ENCODE data around the gene SIK2. TPM values are rescaled to one million over a fixed set of nuclear protein-coding genes. Genes with fewer than 3 reads are reported as not detected.

SIK2 gene
- total and polyA plus RNA-seq, 2 donors from 2014 or later: 6.4 to 40.1 TPM

DNA sequence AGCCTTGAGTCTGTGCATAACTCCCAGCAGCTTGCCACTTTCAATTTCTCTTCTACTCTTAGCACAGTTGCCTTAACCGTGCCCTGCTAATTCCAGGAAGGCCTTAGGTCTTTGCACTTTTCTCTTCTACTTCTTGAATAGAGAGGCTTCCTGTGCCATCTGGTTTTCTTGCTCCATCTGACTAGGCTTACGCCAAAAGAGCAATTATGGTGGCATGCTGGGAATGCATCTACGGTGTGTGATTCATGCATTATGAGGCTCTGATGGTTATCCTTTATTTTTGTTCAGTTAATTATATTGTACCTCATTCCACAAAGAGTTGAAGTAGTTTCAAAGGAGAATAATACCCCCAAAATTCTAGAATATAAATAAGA, 29.4 kb downstream of the SIK2 start:
- FAIRE-seq: no peak
- Histone ChIP-seq H3K36me3 (ENCODE audit: control insufficient read depth in 2 of 3, insufficient read depth in 3 of 3, low read length in 3 of 3) (peaks cover 0 to 3% (median 0%) of the 10 kb centered on the region in 3 donors), H3K4me1 (ENCODE audit: control insufficient read depth in 2 of 3, insufficient read depth in 2 of 3, low read depth in 1 of 3, low read length in 3 of 3) (peaks cover 0 to 27% (median 12%) of the 10 kb centered on the region in 3 donors), H3K27me3 (ENCODE audit: control insufficient read depth, insufficient read depth, low read length) (no peaks in the 10 kb centered on the region), H3K27ac (ENCODE audit: low read depth in 2 of 2, low read length in 2 of 2) (no peak overlapping the region), H3K9ac (ENCODE audit: low read length in 3 of 3) (no peak overlapping the region), H3K9me3 (ENCODE audit: control insufficient read depth in 2 of 3, insufficient read depth in 1 of 3, low read length in 3 of 3) (no peaks in the 10 kb centered on the region), H3K4me3 (ENCODE audit: low read length in 3 of 3) (no peak overlapping the region)
- DNase-seq: no peak
- intact Hi-C loops (cut with DNase I): no loop called here
- TF ChIP-seq, protein P1, sequence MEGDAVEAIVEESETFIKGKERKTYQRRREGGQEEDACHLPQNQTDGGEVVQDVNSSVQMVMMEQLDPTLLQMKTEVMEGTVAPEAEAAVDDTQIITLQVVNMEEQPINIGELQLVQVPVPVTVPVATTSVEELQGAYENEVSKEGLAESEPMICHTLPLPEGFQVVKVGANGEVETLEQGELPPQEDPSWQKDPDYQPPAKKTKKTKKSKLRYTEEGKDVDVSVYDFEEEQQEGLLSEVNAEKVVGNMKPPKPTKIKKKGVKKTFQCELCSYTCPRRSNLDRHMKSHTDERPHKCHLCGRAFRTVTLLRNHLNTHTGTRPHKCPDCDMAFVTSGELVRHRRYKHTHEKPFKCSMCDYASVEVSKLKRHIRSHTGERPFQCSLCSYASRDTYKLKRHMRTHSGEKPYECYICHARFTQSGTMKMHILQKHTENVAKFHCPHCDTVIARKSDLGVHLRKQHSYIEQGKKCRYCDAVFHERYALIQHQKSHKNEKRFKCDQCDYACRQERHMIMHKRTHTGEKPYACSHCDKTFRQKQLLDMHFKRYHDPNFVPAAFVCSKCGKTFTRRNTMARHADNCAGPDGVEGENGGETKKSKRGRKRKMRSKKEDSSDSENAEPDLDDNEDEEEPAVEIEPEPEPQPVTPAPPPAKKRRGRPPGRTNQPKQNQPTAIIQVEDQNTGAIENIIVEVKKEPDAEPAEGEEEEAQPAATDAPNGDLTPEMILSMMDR (IDR thresholded peaks at IDR 0.05; ENCODE audit: borderline replicate concordance, extremely low read depth, insufficient read depth): no peak

DNA sequence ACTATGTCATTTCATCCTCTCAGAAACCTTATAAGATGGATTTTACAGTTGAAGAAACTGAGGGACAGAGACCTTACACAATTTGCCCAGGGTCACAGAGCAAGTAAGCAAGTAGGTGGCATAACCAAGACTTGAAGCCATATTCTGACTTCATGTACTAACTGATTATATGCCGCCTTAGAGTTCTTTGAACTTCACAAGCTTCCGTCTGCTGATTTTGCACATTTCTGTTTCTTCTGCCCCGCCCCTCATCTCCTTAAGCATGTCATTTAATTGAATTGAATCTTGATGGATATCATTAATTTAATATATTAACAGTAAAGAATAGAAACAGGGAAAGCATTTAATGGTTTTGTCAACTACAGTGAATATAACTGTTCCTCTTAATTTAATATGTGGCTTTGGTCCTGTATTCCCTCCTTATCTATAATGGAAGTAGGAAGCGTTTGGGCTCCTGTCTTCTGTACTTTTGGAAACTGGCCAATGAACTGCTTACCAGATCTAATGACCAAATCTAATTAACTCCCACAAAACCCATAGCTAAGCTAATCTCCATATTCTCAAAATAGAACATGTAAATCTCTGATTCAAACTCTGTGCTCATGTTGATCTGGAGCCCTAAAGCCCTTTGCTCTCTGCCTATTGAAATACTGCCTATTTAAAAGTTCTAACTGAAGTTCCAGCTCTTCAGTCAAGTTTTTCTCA, 30.4 kb downstream of the SIK2 start:
- peaks cover 0 to 3% (median 0%) of the 10 kb centered on the region in 3 donors for H3K36me3 ChIP-seq (ENCODE audit: control insufficient read depth in 2 of 3, insufficient read depth in 3 of 3, low read length in 3 of 3)
- intact Hi-C loops (cut with DNase I): no loop called here
- H3K27me3 ChIP-seq (ENCODE audit: control insufficient read depth, insufficient read depth, low read length): no peaks in the 10 kb centered on the region
- H3K9me3 ChIP-seq (ENCODE audit: control insufficient read depth in 2 of 3, insufficient read depth in 1 of 3, low read length in 3 of 3): no peaks in the 10 kb centered on the region
- FAIRE-seq (no peak), DNase-seq (no peak)
- H3K4me1 ChIP-seq (ENCODE audit: control insufficient read depth in 2 of 3, insufficient read depth in 2 of 3, low read depth in 1 of 3, low read length in 3 of 3): peaks cover 0 to 30% (median 12%) of the 10 kb centered on the region in 3 donors
- no peak overlapping the region for H3K4me3 ChIP-seq (ENCODE audit: low read length in 3 of 3)
- no peak overlapping the region for H3K27ac ChIP-seq (ENCODE audit: low read depth in 2 of 2, low read length in 2 of 2)
- TF ChIP-seq, protein P1 (IDR thresholded peaks at IDR 0.05; ENCODE audit: borderline replicate concordance, extremely low read depth, insufficient read depth): no peak
- H3K9ac ChIP-seq (ENCODE audit: low read length in 3 of 3): no peak overlapping the region

DNA sequence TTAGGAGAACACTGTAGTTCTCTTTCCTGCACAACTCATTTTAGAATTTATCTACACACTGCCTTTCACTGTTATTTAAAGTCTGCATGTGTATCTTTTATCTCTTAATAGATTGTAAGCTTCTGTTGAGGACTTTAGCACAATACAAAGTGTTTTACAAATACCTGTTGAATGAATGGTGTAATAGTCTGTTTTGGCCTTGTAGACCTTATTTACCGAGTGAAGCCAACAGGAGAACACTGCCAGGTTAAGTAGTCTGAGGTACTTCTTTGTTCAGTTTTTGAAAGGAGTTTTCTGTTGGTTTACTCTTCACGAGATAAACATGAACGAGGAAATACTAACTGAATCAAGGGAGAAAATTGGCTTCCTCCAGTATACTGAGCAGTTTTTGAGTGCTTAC, 31.0 kb downstream of the SIK2 start:
- no peaks in the 10 kb centered on the region for H3K9me3 ChIP-seq (ENCODE audit: control insufficient read depth in 2 of 3, insufficient read depth in 1 of 3, low read length in 3 of 3)
- H3K4me3 ChIP-seq (ENCODE audit: low read length in 3 of 3): no peak overlapping the region
- H3K4me1 ChIP-seq (ENCODE audit: control insufficient read depth in 2 of 3, insufficient read depth in 2 of 3, low read depth in 1 of 3, low read length in 3 of 3): peaks cover 0 to 34% (median 12%) of the 10 kb centered on the region in 3 donors
- H3K27me3 ChIP-seq (ENCODE audit: control insufficient read depth, insufficient read depth, low read length): no peaks in the 10 kb centered on the region
- TF ChIP-seq, protein P1 (IDR thresholded peaks at IDR 0.05; ENCODE audit: borderline replicate concordance, extremely low read depth, insufficient read depth): no peak
- FAIRE-seq (no peak), DNase-seq (no peak)
- no peak overlapping the region for H3K27ac ChIP-seq (ENCODE audit: low read depth in 2 of 2, low read length in 2 of 2)
- H3K36me3 ChIP-seq (ENCODE audit: control insufficient read depth in 2 of 3, insufficient read depth in 3 of 3, low read length in 3 of 3): peaks cover 0 to 3% (median 3%) of the 10 kb centered on the region in 3 donors
- no peak overlapping the region for H3K9ac ChIP-seq (ENCODE audit: low read length in 3 of 3)
- intact Hi-C loops (cut with DNase I): no loop called here

All from kidney (tissue), 14 donors.